Measurements from ENCODE around the gene UBE2O.

UBE2O gene

DNA sequence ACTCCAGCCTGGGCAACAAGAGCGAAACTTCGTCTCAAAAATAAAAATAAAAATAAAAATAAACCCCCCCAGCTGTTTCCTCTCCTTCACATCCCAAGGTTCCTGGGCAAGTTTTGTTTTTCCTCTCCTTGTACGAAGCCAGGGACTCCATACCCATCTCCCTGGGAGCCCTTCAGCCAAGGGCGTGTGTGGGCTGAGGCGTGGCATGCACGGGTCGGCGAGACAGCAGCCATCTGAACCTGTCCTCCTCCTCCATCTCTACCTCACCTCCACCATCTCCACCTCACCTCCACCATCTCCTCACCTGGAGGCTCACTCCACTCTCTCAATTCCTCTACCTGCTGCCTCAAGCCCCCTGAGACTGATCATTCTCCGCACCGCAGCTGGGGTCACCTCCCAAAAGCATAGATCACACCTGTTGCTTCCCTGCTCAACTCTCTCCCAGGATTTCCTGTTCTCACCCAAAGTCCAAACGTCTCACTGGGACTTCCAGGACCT, 31.3 kb upstream of the UBE2O start:
- DNase-seq = no peak

DNA sequence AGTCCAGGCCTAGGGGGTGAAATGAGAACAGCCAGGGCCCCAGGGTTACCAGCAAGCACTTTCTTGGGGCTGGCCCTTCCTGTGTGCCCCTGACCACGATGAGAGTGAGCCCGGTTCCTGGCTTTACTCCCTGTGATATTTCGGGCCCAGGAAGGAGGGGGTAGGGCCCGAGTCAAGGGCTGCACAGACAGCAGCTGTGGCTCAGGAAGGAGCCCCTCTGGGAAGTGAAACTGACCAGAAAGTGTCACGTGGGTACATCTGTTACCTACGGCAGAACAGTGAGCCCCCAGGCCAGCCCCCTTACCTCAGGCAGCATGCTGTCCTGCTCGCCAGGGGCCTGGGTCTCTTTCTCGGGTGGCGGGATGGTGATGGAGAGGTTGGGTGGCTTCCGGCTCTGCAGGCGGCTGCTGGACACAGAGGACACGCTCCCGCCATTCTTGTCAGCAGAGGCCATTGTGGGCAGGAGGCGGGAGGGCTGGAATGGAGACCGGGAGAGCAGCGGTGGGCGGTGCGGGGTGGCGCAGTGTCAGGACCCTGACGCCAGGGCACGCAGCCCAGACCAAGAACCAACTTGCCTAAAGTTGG, 28.2 kb upstream of the UBE2O start:
- no peak for DNase-seq

DNA sequence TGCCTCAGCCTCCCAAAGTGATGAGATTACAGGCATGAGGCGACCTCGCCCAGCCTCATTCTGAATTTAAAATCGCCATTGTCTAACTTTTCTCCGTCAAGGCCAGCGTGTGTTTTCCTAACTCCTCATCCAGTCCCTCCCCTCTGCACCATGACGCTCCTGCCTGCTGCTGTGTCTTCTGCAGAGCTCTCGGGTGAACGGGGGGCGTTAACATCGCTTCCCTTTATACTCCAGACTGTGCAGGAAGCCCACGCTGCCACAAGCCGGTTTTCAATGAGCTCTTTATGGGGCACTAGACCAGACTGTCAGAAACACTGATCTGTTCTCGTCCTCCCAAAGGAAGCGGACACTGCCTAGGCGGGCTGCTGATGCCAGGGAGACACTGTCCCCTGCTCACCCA, 27.7 kb upstream of the UBE2O start:
- DNase-seq = no peak

DNA sequence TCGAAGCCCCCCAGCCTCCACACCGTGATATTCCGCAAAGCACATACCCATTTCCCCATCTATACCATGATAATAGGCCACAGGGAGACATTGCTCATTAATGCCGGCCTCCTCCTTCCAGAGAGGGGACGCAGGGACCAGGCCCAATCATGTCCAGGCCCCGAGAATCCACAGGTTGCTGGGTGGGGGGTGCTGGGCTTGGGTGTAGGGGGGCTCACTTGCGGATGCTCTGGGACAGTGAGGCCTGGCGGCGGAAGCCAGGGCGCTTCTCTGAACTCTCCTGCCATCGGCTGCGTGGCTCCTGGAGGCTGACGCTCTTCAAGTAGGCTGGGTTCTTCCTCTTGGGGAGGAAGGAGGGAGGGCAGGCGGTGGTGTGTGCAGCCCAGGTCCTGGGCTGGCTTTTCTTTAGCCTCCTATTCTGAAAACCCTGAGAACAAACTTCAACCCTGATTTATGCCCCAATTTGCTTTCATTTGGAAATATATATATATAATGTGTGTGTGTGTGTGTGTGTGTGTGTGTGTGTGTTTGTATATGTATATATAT, 26.6 kb upstream of the UBE2O start:
- DNase-seq = no peak

DNA sequence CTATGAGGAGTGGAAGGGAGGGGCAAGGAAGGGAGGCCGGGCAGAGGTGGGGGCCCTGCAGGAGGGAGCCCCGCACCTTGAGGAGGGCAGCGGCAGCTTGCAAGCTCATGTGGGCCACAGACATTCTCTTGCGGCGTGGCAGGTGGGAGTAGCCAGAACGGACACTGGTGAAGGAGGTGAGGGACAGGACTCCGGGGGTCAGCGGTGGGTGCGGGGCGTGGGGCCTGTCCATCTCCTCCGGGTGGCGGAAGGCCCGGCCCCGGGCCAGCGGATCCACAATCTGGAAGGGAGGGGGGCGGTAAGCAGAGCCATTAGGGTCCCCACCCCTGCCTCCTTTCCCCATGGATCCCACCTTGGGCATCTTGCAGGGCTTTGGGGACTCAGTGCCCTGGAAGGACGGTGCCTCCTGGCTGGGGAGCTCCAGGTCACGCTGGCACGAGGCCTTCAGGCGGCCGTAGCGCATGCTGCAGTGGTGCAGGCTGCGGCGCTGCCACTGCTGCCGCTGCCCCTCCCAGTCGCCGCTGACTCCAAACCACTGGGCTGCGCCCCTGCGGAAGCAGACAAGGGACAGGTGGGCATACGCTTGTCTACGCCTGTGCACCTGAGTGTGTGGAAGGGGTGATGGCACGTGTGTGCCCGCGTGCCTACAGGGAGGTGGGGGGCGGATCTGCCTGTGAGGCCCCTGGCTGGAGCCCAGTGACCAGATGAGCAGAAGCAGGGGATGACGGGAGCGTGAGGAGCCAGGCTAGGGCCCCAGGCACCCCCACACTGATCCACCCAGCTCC, 26.0 kb upstream of the UBE2O start:
- DNase-seq = no peak

DNA sequence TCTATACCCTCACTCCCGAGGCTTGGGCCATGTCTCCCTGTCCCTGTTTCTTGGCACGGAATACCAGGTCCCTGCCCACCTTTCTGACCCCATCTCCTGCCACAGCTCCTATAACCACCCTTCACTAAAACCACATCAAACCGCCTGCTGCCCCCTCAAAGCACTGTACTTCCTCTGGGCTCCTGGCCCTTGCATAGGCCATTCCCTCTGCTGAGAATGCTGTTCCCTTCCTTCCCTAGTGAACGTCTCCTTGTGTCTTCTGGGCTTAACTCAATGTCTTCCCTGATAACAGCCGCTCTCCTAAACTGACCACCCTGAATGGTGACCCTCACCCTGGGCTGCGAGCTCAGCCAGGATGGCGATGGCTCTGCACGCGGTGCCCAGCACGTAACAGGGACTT, 25.1 kb upstream of the UBE2O start:
- DNase-seq = no peak

DNA sequence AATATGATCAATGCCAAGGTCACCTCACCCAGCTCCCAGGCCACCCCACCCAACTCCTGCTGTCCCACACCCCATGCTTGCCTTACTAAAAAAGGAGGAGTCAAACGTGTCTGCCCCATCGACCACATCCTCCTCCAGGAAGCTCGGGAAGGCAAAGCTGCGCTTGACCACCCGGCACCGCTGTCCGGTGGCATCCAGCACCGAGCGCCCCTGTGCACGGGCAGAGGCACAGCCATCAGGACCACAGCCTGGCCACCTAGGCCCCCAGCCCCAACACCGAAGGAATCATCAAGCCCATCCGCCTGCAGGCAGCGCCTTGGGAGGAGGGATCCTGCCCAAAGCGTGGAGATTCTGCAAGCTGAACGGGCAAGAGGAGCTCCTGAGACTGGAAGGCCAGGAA, 24.6 kb upstream of the UBE2O start:
- no peak for DNase-seq

DNA sequence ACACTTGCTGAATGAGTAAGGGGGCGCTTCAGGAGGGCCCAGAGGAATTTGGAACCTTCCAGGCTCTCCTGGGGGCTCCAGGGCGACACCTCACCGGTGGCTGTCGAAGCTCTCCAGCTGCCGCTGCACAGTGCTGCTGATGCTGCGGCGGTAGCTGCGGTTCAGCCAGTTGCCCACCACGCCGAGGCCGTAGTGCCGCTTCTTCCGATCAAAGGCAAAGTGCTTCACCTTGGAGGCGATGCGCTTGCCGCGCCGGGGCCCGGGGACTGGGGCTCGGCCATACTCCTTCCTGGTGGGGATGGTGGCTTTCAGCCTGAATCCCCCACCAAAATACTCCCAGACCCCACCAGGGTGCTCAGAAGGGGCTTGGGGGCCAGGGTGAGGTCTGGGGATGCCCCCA, 23.8 kb upstream of the UBE2O start:
- no peak for DNase-seq

DNA sequence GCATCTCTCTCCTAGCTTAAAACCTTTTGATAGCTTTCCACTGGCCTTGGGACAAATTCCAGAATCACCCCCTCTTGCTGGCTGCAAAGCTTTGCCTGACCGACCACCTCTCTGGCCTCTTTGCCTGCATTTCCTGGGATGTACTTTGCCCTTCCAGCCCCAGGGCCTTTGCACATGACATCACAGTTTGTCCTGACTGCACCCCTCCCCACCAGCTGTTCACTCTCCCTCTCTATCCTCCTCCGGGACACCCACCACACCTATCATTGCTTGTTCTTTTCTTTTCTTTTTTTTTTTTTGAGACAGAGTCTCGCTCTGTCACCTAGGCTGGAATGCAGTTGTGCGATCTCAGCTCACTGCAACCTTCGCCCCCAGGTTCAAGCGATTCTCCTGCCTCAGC, 22.4 kb upstream of the UBE2O start:
- DNase-seq = no peak

DNA sequence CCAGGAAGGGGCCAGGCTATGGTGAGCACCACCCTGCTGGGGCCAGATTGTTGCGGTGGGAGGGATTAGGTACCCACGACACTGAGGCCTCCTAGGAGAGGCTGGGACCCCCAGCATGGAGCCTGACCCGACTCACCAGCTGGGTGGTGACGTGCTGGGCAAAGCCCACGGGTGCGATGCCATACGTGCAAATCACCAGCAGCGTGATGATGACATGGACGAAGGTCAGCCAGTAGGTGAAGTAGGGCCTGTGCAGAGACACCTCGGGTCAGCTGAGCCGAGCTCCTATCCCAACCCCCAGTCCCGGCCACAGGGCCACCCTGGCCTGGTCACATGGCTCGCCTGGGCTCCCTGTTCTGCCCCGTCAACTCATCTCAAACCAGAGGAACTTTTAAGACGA, 21.9 kb upstream of the UBE2O start:
- DNase-seq = no peak

DNA sequence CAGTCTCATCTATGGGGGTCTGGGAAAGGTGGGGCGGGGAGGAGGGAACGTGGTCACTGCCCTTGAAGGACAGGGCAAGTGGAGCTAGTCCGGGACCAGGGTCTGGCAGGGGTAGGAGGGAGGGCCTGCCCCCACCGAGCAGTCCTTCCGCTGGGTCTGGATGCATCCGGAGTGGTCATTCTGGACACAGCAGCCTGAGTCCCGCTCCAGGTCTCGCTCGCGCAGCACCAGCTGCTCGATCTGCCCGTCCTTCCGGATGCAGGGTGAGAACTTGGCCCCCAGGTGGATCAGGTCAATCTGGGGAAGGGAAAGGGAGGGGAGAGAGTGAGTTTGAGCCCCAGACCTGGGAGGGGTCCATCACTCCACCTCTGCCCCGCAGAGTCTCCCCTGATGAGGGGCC, 21.3 kb upstream of the UBE2O start:
- DNase-seq = no peak

DNA sequence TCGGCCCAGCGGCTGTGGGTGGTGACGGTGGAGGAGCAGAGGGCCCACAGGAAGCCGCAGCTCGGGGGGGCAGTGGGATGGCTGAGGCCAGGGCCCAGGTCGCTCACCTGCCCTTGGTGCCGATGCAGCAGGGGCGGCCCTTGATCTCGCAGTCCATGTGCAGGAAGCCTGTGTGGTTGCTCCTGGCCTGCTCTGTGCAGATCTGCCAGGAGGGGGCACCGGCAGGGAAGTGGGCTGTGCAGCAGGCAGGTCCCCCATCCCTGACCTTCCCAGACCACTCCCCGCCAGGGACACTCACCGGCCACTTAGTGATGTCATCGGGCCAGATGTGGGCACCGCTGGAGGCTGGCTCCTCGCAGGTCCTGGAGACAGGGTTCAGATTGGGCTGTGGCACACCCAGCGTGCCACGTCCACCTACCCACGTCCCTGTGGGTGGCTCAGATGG, 20.6 kb upstream of the UBE2O start:
- no peak for DNase-seq

DNA sequence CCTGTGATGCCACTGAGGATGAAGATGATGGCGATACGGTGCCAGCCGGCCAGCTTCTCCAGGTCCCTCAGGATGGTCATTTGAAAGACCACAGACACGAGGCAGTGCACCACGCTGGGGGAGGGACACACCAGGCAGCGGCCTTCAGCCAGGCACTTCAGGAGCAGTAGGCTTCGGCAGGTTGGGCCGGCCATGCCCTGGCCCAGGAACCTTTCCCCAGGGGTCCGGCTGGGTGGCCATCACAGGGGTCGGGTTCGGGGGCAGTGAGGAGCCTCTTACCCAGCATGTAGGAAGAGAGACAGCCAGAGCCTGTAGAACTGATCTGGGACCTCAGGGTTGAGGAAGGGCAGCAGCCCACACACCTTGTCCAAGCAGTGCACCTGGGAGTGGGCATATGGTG, 19.8 kb upstream of the UBE2O start:
- DNase-seq = no peak

DNA sequence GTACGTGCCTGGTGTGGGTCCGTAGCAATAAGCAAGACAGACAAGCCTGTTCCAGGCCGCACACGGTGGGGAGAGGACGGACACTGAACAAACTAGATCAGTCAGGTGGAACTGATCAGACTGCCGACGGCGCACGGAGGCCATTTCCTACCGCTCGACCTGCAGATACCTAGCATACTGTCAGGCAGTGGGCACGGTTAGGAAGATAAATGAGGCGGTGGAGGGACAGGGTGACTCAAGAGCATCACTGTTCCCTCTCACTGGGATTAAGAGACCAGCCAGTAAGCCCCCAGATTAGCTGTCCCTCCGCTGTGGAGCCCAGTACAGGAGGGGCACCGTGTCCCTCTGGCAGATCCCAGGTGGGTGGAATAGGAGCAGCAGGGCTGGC, 19.3 kb upstream of the UBE2O start:
- DNase-seq = no peak

DNA sequence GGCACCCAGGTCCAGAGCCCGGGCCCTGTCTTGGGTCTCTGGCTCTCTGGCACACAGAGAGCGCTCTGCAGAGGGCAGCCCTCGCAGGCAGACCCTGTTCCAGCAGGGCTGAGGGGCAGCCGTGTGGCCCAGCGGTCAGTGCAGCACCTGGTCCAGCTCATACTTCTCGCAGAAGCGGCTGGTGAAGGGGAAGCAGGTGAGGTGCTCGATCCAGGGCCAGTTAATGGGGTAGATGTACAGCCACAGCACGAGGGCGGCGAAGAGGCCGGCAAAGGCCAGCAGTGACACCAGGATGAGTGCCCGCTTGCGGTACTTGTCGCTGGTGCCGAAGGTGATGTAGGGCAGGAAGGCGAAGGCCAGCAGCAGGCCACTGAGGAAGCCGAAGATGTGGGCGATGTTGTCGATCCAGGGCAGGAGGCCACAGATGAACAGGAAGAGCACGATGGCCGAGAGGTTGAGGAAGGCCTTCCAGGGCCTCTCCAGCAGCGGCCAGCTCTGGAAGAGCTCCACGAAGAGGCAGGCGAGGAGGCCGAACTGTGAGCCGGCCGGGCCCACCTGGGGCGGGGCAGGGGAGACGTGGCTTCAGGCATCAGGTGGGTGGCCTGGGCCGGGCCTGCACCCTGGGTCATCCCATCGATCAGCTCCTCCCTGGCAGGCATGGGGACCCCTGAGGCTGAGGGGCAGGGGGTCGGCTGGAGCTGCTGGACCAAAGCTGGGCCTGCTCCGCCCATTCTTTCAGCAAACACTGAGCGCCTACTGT, 18.7 kb upstream of the UBE2O start:
- DNase-seq = no peak

DNA sequence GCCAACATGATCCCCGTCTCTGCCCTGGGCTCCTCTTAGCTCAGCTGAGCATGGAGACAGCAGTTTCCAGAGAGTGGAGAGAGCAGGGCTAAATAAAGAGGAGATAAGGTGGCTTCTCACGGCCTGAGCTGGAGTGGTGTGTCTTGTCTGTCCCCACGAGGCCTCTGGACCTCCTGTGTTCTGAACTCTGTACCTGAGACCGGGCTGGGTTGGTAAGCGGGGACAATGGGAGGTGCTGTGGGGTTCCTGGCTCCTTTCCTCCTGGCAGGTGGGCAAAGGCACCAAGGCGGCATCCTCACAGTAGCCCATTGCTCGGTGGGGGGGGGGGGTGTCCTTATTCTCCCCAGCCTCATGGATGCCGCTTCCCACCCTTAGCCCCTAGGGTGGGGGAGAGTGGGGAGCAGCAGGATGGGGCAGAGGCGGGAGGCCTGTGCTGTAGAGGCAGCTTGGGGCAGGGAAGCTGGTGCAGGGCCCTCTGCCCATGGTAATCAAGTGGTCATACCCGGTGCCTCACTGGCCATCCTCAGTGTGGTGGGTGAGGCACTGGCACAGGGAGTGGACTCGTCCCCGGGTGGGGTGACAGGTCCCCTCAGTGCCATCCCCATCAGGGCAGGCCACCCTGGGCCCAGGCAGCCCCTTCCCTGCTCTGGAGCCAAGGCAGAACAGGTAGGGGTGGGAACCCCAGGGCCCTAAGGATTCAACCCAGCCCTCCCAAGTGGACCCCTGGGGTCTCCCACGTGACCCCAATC, 17.2 kb upstream of the UBE2O start:
- no peak for DNase-seq

DNA sequence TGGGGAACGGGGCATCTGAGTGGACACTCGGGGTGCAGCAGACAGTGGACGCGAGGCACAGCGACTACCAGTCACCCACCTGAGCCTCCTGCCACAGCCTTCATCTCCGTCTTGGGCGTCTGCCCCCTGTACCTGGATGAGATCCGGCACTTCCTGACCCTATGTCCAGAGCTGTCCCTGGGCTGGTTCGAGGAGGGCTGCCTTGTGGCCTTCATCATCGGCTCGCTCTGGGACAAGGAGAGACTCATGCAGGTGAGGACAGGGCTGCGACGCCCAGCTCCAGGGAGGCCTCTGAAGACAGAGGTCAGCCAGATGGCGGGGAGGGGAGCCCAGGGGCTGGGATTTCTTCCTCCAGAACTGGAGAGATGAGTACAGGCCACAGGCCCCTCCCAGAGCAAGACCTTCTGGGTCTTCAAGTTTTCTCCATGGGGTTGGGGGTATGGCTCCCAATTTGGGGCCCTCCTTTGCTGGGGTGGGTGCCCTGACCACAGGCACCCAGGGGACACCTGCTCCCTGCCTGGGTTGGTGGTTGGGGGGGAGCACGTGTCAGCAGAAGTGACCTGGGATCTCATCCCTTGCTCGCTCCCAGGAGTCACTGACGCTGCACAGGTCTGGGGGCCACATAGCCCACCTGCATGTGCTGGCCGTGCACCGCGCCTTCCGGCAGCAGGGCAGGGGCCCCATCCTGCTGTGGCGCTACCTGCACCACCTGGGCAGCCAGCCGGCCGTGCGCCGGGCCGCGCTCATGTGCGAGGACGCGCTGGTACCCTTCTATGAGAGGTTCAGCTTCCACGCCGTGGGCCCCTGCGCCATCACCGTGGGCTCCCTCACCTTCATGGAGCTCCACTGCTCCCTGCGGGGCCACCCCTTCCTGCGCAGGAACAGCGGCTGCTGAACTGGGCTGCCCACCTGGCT, 16.4 kb upstream of the UBE2O start:
- no peak for DNase-seq

DNA sequence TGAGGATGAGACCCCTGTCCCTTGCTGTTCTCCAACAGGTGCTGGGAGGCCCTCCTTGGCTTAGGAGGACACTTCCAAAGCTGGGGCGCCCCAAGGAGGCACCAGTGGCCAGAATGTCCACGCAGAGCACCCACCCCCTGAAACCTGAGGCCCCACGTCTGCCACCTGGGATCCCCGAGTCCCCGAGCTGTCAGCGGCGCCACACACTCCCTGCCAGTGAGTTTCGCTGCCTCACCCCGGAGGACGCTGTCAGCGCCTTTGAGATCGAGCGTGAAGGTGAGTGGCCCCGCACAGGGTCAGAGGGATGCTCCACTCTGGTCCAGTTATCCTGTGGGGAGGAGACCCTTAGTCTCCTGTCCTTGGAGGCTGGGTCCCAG, 15.7 kb upstream of the UBE2O start:
- DNase-seq = no peak

DNA sequence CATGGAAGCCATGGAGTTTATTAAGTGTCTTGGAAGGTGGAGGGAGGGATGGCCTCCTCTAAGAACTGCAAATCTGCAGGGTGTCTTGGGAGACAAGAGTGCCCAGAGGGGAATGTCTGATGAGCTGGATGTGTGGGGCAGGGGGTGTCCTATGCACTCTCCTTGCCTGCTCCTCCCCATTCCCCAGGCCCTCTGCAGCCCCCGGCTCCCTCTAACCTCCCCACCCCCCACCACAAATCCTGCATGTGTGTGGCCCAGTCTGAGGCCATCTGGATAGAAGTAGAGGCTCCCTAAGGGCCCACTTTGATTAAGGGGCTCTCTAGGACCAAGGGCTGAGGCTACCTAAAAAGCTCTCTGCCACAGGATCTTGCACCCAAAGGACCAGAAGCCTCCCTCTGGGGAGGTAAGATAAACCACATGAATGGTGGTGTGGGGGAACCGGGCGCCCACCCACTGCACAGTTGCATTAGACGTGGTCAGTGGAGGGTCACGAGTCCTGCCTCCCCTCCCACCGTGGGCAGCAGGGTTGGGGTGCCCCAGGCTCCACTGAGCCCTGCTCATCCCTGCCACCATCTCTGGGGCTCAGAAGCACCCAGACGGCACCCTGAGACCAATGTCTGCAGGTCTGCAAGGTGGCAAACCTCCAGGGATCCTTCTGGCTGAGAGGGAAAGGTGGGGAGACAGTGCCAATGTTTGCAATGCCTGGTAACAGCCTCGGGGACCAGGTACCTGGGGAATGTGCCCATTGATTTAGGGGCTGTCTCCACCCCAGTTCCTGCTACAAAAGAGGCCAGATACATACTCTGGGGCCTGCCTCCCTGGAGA, 15.1 kb upstream of the UBE2O start:
- DNase-seq = no peak

DNA sequence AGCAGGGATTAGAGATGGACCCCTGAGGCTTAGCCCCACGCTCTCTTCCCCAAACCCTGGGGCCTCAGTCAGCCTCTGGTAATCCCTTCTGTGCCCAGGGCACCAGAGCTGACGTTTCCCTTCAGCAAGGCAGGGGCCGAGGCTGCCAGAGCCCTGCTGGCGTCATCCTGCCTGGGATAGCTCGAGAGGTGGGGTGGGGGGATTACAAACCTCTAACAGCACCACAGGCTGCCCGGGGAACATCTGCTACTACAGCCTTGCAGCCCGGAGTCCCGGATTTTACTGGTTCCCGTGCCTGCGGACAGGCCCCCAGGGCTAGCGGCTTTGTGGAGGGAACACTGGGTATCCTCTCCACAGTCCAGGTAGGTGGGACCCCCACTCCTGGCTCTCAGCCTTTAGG, 14.4 kb upstream of the UBE2O start, which contains the start of gene AANAT:
Gene AANAT (plus strand): TSS at position 238 of the 400 bp plus-strand sequence. CDS start 1,144 bp downstream, outside the sequence.
- no peak for DNase-seq

DNA sequence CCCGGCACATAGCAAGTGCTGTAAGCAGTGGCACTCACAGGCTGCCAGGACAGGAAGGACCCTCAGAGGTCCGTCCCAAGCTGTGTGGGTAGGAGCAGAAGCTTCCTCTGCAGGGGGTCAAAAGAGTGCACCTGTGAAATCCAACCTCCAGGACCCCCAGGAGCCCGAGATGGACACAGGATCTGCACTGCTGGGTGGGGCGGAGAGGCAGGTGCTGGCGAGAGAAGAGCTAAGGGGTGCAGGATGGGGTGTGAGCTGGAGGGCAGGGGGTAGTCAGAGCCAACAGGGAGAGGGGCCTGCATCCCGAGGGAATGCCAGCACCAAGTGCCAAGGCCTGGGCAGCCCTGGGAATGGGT, 13.8 kb upstream of the UBE2O start:
- DNase-seq = no peak

All from SIG-M5 (cell line).